ENCODE measurements around the gene GOLGB1. TPM values are rescaled to one million over a fixed set of nuclear protein-coding genes. Genes with fewer than 3 reads are reported as not detected.

The GOLGB1 gene
- total RNA-seq, 1 experiment from 2014 or later: 31.5 TPM

GRCh38 chr3:121740896-121741295, 8.6 kb downstream of the GOLGB1 start:
- intact Hi-C loops (cut with micrococcal nuclease; ENCODE audit: unreplicated experiment): loop anchor here (10.0 kb wide), 1 partner anchor 254 kb away; no protein-coding TSS in a partner anchor
- Mint-ChIP-seq H3K4me1 (ENCODE audit: low read depth, unreplicated experiment) (no peaks in the 10 kb centered on the region), H3K27ac (ENCODE audit: unreplicated experiment) (no peak overlapping the region), H3K36me3 (ENCODE audit: insufficient read depth, unreplicated experiment) (peaks cover 15% of the 10 kb centered on the region), H3K9me3 (ENCODE audit: unreplicated experiment) (no peaks in the 10 kb centered on the region), H3K27me3 (ENCODE audit: insufficient read depth, unreplicated experiment) (no peaks in the 10 kb centered on the region), H3K4me3 (ENCODE audit: unreplicated experiment) (no peak overlapping the region)
- ChIA-PET CTCF (no interaction called here), POLR2A (no interaction called here)
- Histone ChIP-seq H3K4me1 (no peaks in the 10 kb centered on the region), H3K4me3 (ENCODE audit: low read depth, low read length) (no peak overlapping the region), H3K27me3 (replicated peaks; ENCODE audit: control insufficient read depth, insufficient read depth, low read length) (no peaks in the 10 kb centered on the region), H3K36me3 (ENCODE audit: control insufficient read depth, insufficient read depth, low read length) (no peaks in the 10 kb centered on the region), H3K9me3 (no peaks in the 10 kb centered on the region; the same call in 1 of the 2 replicates)
- no TSS peak for BruUV-seq (replicated peaks)
- TF ChIP-seq CTCF (IDR thresholded peaks at IDR 0.05; ENCODE audit: insufficient read depth in 1 of 2, low read depth in 1 of 2, low read length in 1 of 2, severe bottlenecking in 1 of 2, unreplicated experiment in 1 of 2): no peak
- no peak for DNase-seq

- no peak overlapping the region for H3K4me3 Mint-ChIP-seq (ENCODE audit: unreplicated experiment)
- no peaks in the 10 kb centered on the region for H3K4me1 Mint-ChIP-seq (ENCODE audit: low read depth, unreplicated experiment)
- H3K4me3 ChIP-seq (ENCODE audit: low read depth, low read length): no peak overlapping the region
- H3K36me3 ChIP-seq (ENCODE audit: control insufficient read depth, insufficient read depth, low read length): no peaks in the 10 kb centered on the region
- no peaks in the 10 kb centered on the region; the same call in 1 of the 2 replicates for H3K9me3 ChIP-seq
- H3K27ac Mint-ChIP-seq (ENCODE audit: unreplicated experiment): no peak overlapping the region
- H3K27me3 Mint-ChIP-seq (ENCODE audit: insufficient read depth, unreplicated experiment): no peaks in the 10 kb centered on the region
- no peak for TF ChIP-seq CTCF (IDR thresholded peaks at IDR 0.05; ENCODE audit: insufficient read depth in 1 of 2, low read depth in 1 of 2, low read length in 1 of 2, severe bottlenecking in 1 of 2, unreplicated experiment in 1 of 2)
- ChIA-PET CTCF (no interaction called here), POLR2A (no interaction called here)
- no peaks in the 10 kb centered on the region for H3K27me3 ChIP-seq (replicated peaks; ENCODE audit: control insufficient read depth, insufficient read depth, low read length)
- H3K4me1 ChIP-seq: no peaks in the 10 kb centered on the region
- no peaks in the 10 kb centered on the region for H3K9me3 Mint-ChIP-seq (ENCODE audit: unreplicated experiment)
- intact Hi-C loops (cut with micrococcal nuclease; ENCODE audit: unreplicated experiment): loop anchor here (10.0 kb wide), 1 partner anchor 255 kb away; no protein-coding TSS in a partner anchor
- peaks cover 15% of the 10 kb centered on the region for H3K36me3 Mint-ChIP-seq (ENCODE audit: insufficient read depth, unreplicated experiment)
- no peak for DNase-seq
- BruUV-seq (replicated peaks): no TSS peak
These were observed 9.6 kb downstream of the GOLGB1 start for GRCh38 chr3:121739902-121740301.

GRCh38 chr3:121737644-121738043, 11.9 kb downstream of the GOLGB1 start:
- no peaks in the 10 kb centered on the region for H3K9me3 Mint-ChIP-seq (ENCODE audit: unreplicated experiment)

More at GRCh38 chr3:121737644-121738043, 11.9 kb downstream of the GOLGB1 start:
- no peaks in the 10 kb centered on the region for H3K27me3 ChIP-seq (replicated peaks; ENCODE audit: control insufficient read depth, insufficient read depth, low read length)
- no peak overlapping the region for H3K4me3 ChIP-seq (ENCODE audit: low read depth, low read length)
- no peaks in the 10 kb centered on the region; the same call in 1 of the 2 replicates for H3K9me3 ChIP-seq
- CTCF ChIA-PET: no interaction called here
- no TSS peak for BruUV-seq (replicated peaks)
- H3K4me3 Mint-ChIP-seq (ENCODE audit: unreplicated experiment): no peak overlapping the region
- H3K27ac Mint-ChIP-seq (ENCODE audit: unreplicated experiment): no peak overlapping the region
- no peak for TF ChIP-seq CTCF (IDR thresholded peaks at IDR 0.05; ENCODE audit: insufficient read depth in 1 of 2, low read depth in 1 of 2, low read length in 1 of 2, severe bottlenecking in 1 of 2, unreplicated experiment in 1 of 2)
- no peaks in the 10 kb centered on the region for H3K36me3 ChIP-seq (ENCODE audit: control insufficient read depth, insufficient read depth, low read length)
- POLR2A ChIA-PET: no interaction called here
- no peak for DNase-seq
- peaks cover 15% of the 10 kb centered on the region for H3K36me3 Mint-ChIP-seq (ENCODE audit: insufficient read depth, unreplicated experiment)
- no peaks in the 10 kb centered on the region for H3K4me1 ChIP-seq
- no peaks in the 10 kb centered on the region for H3K4me1 Mint-ChIP-seq (ENCODE audit: low read depth, unreplicated experiment)
- intact Hi-C loops (cut with micrococcal nuclease; ENCODE audit: unreplicated experiment): no loop called here
- no peaks in the 10 kb centered on the region for H3K27me3 Mint-ChIP-seq (ENCODE audit: insufficient read depth, unreplicated experiment)
